ENCODE data around the gene C11orf54.

DNA sequence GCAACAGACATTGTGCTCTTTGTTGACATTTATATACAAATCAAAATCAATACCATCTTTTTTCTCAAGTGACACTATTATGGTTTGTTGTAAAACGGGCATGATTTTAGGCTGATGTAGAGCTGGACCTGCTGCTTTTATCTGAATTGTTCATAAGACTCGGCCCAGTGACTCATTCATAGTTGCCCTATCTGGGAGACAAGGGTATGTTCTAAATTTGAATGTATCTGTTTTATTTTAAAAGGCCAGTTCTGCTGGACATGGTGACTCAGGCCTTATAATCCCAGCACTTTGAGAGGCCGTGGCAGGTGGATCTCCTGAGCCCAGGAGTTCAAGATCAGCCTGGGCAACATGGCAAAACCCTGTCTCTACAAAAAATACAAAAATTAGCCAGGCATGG, 40.6 kb upstream of the C11orf54 start:
- TF ChIP-seq, protein P1, sequence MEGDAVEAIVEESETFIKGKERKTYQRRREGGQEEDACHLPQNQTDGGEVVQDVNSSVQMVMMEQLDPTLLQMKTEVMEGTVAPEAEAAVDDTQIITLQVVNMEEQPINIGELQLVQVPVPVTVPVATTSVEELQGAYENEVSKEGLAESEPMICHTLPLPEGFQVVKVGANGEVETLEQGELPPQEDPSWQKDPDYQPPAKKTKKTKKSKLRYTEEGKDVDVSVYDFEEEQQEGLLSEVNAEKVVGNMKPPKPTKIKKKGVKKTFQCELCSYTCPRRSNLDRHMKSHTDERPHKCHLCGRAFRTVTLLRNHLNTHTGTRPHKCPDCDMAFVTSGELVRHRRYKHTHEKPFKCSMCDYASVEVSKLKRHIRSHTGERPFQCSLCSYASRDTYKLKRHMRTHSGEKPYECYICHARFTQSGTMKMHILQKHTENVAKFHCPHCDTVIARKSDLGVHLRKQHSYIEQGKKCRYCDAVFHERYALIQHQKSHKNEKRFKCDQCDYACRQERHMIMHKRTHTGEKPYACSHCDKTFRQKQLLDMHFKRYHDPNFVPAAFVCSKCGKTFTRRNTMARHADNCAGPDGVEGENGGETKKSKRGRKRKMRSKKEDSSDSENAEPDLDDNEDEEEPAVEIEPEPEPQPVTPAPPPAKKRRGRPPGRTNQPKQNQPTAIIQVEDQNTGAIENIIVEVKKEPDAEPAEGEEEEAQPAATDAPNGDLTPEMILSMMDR (IDR thresholded peaks at IDR 0.05), result no peak
- no peak for TF ChIP-seq POLR2A (IDR thresholded peaks at IDR 0.05)

All from esophagus squamous epithelium (tissue), 4 donors.